H1 (cell line): Measurements from ENCODE around the gene IZUMO2.
A peak's percentile ranks its signal among the peaks of the same experiment; 100 is the strongest.

ENCODE experiments used
- CTCF ChIP-seq, 3 experiments: IDR thresholded peaks; 1 replicate in 2 of 3; 2 replicates in 1 of 3; pipeline versions ENCODE4 v1.5.1 to v1.6.1; 2011; ENCODE audit warnings: low read length in 3 of 3, mild to moderate bottlenecking in 3 of 3, inconsistent platforms in 2 of 3, low read depth in 1 of 3, moderate library complexity in 1 of 3; ENCODE audit not compliant: insufficient read depth in 1 of 3; ENCODE audit errors: control extremely low read depth in 1 of 3
- NRF1 ChIP-seq: IDR thresholded peaks from 2 replicates; pipeline ENCODE4 v1.6.1; 2011; ENCODE audit warnings: mild to moderate bottlenecking, low read depth, low read length, improper control_type of control experiment
- POLR2A ChIP-seq, 2 experiments: IDR thresholded peaks; 1 replicate in 1 of 2; 2 replicates in 1 of 2; pipeline ENCODE4 v1.6.1; 2011; ENCODE audit warnings: low read depth in 2 of 2, low read length in 2 of 2, mild to moderate bottlenecking in 2 of 2; ENCODE audit errors: control extremely low read depth in 1 of 2
- RAD21 ChIP-seq, 2 experiments: IDR thresholded peaks in 1 of 2; conservative IDR thresholded peaks in 1 of 2; 2 replicates each; pipeline ENCODE4 v1.6.1; 2011; ENCODE audit warnings: low read depth in 2 of 2, low read length in 2 of 2, improper control_type of control experiment in 1 of 2, inconsistent platforms in 1 of 2, mild to moderate bottlenecking in 1 of 2, moderate library complexity in 1 of 2

DNA sequence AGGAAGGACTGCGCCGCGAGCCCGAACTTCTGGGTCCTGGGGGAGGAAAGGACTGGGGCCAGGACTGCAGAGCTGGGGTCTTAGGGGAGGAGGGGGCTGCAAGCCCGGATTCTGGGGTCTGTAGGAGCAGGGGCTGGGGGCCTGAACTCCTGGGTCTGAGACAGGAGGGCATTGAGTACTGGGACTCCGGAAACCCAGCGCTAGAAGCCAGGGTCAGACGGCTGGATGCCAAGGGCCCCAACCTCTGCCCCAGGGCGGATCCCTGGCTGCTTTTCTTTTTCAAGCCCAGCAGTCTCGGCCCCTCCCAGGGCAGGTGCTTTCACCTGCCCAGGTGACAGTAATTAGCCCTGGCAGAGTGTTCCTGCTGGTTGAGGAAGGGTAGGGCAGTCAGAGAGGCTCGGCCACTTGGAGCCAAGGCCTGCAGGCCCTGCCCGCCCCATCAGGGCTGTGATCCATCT, 42.6 kb upstream of the IZUMO2 start:
- no peak for TF ChIP-seq NRF1
- TF ChIP-seq CTCF (IDR thresholded peaks at IDR 0.05; ENCODE audit: control extremely low read depth in 1 of 3, insufficient read depth in 1 of 3, low read depth in 1 of 3, low read length in 3 of 3) = peak in 2 of 3 experiments; percentile 18 to 23; a peak in 1 of 4 replicates
- TF ChIP-seq POLR2A (IDR thresholded peaks at IDR 0.05; ENCODE audit: control extremely low read depth in 1 of 2, low read depth in 2 of 2, low read length in 2 of 2) = no peak
- 0 out of 4 replicates have a peak, but pooled peaks of 1 of the 2 experiments have one; percentile 5 for TF ChIP-seq RAD21 (IDR thresholded peaks at IDR 0.05 in 1 of 2, conservative IDR thresholded peaks at IDR 0.05 in 1 of 2; ENCODE audit: low read depth in 2 of 2, low read length in 2 of 2)
